Uterus (tissue), 4 donors: ENCODE measurements around the gene ARHGEF37. TPM values are rescaled to one million over a fixed set of nuclear protein-coding genes. Genes with fewer than 3 reads are reported as not detected.

Source experiments
- DNase-seq, 2 donors: peaks; one replicate each; pipeline ENCODE4 v3.0.0-alpha.2; 2019 to 2020
- H3K27ac ChIP-seq, 2 donors: fragments of 200-600 bp; sonication (generic); 1 replicate in 1 of 2; 2 replicates in 1 of 2; pipeline ENCODE4 v1.5.1; 2016 to 2018
- H3K27me3 ChIP-seq, 2 donors: fragments of 200-600 bp; sonication (generic); one replicate each; pipeline ENCODE4 v1.5.1; 2018 to 2019; ENCODE audit warnings: control low read depth in 1 of 2
- H3K36me3 ChIP-seq, 2 donors: fragments of 200-600 bp; sonication (generic); one replicate each; pipeline ENCODE4 v1.5.1; 2019; ENCODE audit warnings: control low read depth in 1 of 2
- H3K4me1 ChIP-seq, 2 donors: fragments of 200-600 bp; sonication (generic); one replicate each; pipeline ENCODE4 v1.5.1; 2018 to 2019; ENCODE audit warnings: control low read depth in 1 of 2
- H3K4me3 ChIP-seq, 2 donors: fragments of 200-600 bp; sonication (generic); 1 replicate in 1 of 2; 2 replicates in 1 of 2; pipeline ENCODE4 v1.5.1; 2018 to 2019; ENCODE audit warnings: mild to moderate bottlenecking in 1 of 2
- H3K9me3 ChIP-seq, 2 donors: fragments of 200-600 bp; sonication (generic); one replicate each; pipeline ENCODE4 v1.5.1; 2019; ENCODE audit warnings: control low read depth in 1 of 2
- POLR2A ChIP-seq, 2 donors: fragments of 450-650 bp; IDR thresholded peaks; one replicate each; pipeline ENCODE4 v1.6.1; 2016; ENCODE audit warnings: antibody characterized with exemption in 2 of 2, mild to moderate bottlenecking in 1 of 2, moderate library complexity in 1 of 2
- intact Hi-C: fragments of 100-400 bp; cut with DNase I; formaldehyde crosslinking; loops from one replicate; pipeline ENCODE4 v1.15.1; 2023; ENCODE audit warnings: low total_unique reads
- total RNA-seq, 4 donors: library from RNA; depleted of rRNA in 3 of 4; stranded (reverse); fragments of >200 nt in 3 of 4; gene quantifications; one replicate each; pipeline versions ENCODE4 v1.1.0 to v1.2.4, GENCODE V29; 2014 to 2023
- TF ChIP-seq, protein P1 (sequence below), 4 experiments: fragments of 200-600 bp in 2 of 4; fragments of 450-650 bp in 2 of 4; sonication (generic) in 2 of 4; IDR thresholded peaks; one replicate each; pipeline ENCODE4 v1.5.1; 2016 to 2019; ENCODE audit warnings: antibody characterized with exemption in 4 of 4, mild to moderate bottlenecking in 2 of 4, moderate library complexity in 1 of 4
- donor health status: DM: yes; HTN: yes; CAD: no.

The ARHGEF37 gene
- total RNA-seq, 4 donors from 2014 or later = 4.6 to 10.4 (median 7.9) TPM

DNA sequence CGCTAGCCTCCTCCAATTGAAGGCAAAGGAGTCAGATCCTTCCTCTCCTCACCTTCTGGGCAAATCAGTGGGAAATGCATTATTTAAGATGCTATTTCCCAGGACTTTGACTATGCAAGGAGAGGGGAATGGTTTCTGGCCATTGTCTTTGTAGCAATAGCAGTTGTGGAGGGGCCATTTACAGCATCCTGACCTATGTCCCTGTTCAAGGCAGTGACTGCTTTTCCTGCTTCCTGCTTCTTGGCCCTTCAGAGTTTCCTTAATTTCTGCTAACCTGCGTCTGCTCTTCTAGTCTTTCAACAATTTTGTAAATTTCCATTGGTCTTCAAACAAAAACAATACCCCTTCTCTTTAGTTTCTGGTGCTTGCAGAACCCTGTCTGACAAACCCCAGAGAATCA lies 76.0 kb downstream of the ARHGEF37 start:
- Histone ChIP-seq H3K4me3 (no peak overlapping the region), H3K27ac (no peak overlapping the region), H3K4me1 (no peaks in the 10 kb centered on the region), H3K36me3 (no peaks in the 10 kb centered on the region), H3K27me3 (no peaks in the 10 kb centered on the region), H3K9me3 (no peaks in the 10 kb centered on the region)
- intact Hi-C loops = no loop called here
- DNase-seq = no peak
- TF ChIP-seq POLR2A (IDR thresholded peaks at IDR 0.05) = no peak
- TF ChIP-seq, protein P1, sequence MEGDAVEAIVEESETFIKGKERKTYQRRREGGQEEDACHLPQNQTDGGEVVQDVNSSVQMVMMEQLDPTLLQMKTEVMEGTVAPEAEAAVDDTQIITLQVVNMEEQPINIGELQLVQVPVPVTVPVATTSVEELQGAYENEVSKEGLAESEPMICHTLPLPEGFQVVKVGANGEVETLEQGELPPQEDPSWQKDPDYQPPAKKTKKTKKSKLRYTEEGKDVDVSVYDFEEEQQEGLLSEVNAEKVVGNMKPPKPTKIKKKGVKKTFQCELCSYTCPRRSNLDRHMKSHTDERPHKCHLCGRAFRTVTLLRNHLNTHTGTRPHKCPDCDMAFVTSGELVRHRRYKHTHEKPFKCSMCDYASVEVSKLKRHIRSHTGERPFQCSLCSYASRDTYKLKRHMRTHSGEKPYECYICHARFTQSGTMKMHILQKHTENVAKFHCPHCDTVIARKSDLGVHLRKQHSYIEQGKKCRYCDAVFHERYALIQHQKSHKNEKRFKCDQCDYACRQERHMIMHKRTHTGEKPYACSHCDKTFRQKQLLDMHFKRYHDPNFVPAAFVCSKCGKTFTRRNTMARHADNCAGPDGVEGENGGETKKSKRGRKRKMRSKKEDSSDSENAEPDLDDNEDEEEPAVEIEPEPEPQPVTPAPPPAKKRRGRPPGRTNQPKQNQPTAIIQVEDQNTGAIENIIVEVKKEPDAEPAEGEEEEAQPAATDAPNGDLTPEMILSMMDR (IDR thresholded peaks at IDR 0.05) = no peak

DNA sequence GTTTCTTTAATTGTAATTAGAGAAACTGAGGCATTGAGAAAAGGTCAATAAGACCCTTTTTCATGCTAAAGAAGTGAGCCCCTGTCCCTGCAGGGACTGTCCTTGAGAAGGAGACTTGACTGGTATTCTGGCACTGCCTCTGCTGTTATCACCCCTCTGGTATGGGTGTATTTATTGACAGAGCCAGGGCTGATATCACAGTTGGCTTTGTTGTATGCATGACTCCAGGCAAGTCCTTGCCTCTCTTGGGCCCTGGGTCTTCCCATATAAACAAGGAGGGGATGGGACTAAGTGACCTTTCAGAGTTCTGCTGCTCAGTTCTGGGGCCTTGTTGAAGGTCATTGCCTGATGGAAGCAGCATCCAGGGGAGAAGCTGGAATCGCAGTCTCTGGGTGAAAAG lies 77.0 kb downstream of the ARHGEF37 start:
- Histone ChIP-seq H3K27ac (no peak overlapping the region), H3K36me3 (no peaks in the 10 kb centered on the region), H3K9me3 (no peaks in the 10 kb centered on the region), H3K27me3 (no peaks in the 10 kb centered on the region), H3K4me1 (no peaks in the 10 kb centered on the region), H3K4me3 (no peak overlapping the region)
- no peak for DNase-seq
- intact Hi-C loops = no loop called here
- no peak for TF ChIP-seq POLR2A (IDR thresholded peaks at IDR 0.05)
- TF ChIP-seq, protein P1 (IDR thresholded peaks at IDR 0.05) = no peak

DNA sequence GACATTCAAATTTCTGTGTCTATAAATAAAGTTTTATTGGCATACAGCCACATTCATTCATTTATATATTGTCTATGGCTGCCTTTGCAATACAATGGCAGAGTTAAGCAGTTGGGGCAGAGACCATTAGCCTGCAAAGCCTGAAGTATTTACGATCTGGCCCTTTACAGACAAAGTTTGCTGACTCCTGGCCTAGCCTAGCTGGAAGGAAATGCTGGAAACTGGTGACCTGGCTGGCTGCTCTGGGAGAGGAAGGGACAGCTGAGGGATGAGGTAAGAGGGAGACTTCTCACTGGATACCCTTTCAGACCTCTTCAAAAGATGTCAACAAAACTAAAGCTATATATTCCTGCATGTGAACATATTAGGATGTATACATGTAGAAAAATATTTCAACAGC lies 82.8 kb downstream of the ARHGEF37 start:
- no peaks in the 10 kb centered on the region for H3K27me3 ChIP-seq
- H3K4me1 ChIP-seq = no peaks in the 10 kb centered on the region
- intact Hi-C loops = no loop called here
- no peak for DNase-seq
- no peak overlapping the region for H3K4me3 ChIP-seq
- peaks cover 0 to 4% of the 10 kb centered on the region in 2 donors for H3K9me3 ChIP-seq
- no peaks in the 10 kb centered on the region for H3K36me3 ChIP-seq
- H3K27ac ChIP-seq = no peak overlapping the region
- TF ChIP-seq, protein P1 (IDR thresholded peaks at IDR 0.05) = no peak
- TF ChIP-seq POLR2A (IDR thresholded peaks at IDR 0.05) = no peak

DNA sequence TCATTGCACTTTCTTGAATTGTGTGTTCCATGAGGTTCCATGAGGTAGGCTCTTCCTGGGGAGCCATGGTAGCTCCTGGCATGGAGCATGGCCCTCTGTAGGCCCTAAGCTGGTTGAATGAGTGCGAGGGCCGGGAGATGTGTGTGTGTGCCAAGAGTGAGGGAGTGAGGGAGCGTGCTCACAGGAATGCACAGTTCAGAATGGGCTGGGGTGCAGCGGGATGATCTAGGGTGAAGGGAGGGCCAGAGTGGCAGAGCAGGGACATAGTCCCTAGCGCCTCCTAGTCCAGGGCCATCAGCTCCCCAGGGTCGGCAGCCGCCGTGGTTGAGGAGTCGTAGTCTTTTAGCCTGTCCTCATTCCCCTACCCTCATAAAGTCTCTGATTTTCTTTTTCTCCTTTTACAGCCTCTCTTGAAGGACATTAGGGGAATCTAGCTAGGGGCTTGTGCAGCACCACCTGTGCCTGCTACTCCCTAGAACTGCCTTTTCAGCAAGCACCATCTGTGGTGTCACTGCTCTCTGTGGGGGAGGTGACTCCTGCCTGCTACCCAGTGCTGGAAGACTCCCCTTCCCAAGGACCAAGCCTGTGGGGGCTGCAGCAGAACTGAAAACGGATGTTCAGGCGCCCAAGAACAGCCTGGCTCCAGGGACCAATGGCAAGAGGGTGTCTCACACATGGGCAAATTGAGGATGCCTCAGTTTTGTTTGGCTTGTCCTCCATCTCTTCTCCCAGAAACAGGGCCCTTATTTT lies 83.5 kb downstream of the ARHGEF37 start:
- Histone ChIP-seq H3K27me3 (no peaks in the 10 kb centered on the region), H3K4me1 (no peaks in the 10 kb centered on the region), H3K4me3 (no peak overlapping the region), H3K36me3 (no peaks in the 10 kb centered on the region), H3K27ac (no peak overlapping the region), H3K9me3 (peaks cover 0 to 4% of the 10 kb centered on the region in 2 donors)
- TF ChIP-seq POLR2A (IDR thresholded peaks at IDR 0.05) = no peak
- TF ChIP-seq, protein P1 (IDR thresholded peaks at IDR 0.05) = no peak
- no peak for DNase-seq
- intact Hi-C loops = no loop called here

DNA sequence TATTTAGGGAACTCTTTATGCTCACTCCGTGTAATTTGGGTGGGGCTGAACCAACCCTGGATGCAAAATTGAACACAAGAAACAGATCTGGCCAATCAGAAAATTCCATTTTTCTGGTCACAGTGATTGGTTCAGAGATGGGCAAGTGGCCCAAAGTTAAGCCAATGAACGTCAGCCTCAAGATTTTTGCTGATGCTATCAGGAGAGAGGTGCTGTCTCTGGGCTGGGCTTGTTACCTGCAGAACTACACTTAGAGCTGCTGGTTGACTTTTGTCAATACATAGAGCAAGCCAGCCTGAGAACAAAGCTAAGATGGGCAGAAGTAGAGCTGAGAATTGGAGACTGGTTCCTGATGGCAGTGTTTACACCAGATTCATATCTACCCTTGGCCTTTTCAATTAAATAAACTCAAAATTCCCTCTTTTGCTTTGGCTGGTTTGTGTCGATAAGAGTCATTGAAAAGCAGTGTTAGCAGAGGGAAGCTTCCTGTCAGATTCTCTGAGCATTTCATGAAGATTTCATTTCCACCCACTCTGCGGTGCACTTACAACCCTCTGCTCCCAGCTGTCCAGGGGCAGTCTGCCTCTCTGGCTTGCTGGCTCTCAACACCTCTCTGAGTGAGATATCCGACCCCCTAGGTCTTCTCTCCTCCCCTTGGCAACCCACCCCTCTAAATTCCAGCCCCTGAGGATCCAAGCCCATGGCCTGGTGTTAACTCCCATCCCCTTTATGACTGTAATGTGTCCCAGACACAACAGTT lies 84.3 kb downstream of the ARHGEF37 start:
- TF ChIP-seq POLR2A (IDR thresholded peaks at IDR 0.05) = no peak
- TF ChIP-seq, protein P1 (IDR thresholded peaks at IDR 0.05) = no peak
- Histone ChIP-seq H3K36me3 (no peaks in the 10 kb centered on the region), H3K27me3 (no peaks in the 10 kb centered on the region), H3K4me3 (no peak overlapping the region), H3K9me3 (peaks cover 0 to 4% of the 10 kb centered on the region in 2 donors), H3K27ac (no peak overlapping the region), H3K4me1 (no peaks in the 10 kb centered on the region)
- no peak for DNase-seq
- intact Hi-C loops = no loop called here
